Neural progenitor cell (in vitro differentiated cells): ENCODE data around the gene MMD.

Experiments
- CTCF ChIP-seq: fragments of 200-600 bp; sonication (generic); IDR thresholded peaks from 2 replicates; pipeline ENCODE4 v1.5.1; 2017; ENCODE audit warnings: antibody characterized with exemption, mild to moderate bottlenecking
- EZH2 ChIP-seq: fragments of 200-600 bp; sonication (generic); IDR thresholded peaks from 2 replicates; pipeline ENCODE4 v1.6.1; 2017; ENCODE audit warnings: antibody characterized with exemption, mild to moderate bottlenecking, moderate library complexity

DNA sequence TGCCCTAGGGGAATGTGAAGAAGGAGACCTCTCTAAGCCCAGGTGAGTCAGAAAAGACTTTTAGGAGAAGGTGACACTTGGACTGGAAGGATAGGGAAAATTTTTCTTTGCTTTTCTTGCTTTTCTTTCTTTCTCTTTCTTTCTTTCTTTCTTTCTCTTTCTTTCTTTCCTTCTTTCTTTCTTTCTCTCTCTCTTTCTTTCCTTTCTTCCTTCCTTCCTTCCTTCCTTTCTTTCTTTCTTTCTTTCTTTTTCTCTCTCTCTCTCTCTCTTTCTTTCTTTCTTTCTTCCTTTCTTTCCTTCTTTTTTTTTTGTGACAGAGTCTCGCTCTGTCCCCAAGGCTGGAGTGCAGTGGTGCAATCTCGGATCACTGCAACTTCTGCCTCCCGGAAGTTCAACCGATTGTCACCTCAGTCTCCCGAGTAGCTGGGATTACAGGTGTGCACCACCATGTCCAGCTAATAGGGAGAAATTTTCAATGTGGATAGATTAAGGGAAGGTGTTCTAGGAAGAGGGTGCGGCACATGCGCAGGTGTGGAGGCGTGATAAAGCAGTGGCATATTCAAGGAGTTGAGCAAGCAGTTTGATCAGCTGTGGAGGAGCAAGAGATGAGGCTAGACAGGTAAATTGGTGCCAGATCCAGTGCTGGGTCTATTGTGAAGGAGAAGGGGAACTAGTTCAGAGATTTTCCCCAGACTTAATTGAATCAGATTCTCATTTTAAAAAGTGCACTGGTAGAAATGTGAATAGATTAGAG lies 40.4 kb downstream of the MMD start:
- TF ChIP-seq CTCF (no peak), EZH2 (no peak)
